Neural progenitor cell (in vitro differentiated cells): Measurements from ENCODE around the gene IQSEC1.

Source experiments
- EZH2 ChIP-seq: fragments of 200-600 bp; sonication (generic); IDR thresholded peaks from 2 replicates; pipeline ENCODE4 v1.6.1; 2017; ENCODE audit warnings: antibody characterized with exemption, mild to moderate bottlenecking, moderate library complexity
- EZH2phosphoT487 ChIP-seq: fragments of 200-600 bp; sonication (generic); IDR thresholded peaks from 2 replicates; pipeline ENCODE4 v1.6.1; 2017; ENCODE audit warnings: antibody characterized with exemption
- TF ChIP-seq, protein P1 (sequence below): fragments of 200-600 bp; sonication (generic); IDR thresholded peaks from 2 replicates; pipeline ENCODE4 v1.5.1; 2017; ENCODE audit warnings: antibody characterized with exemption, mild to moderate bottlenecking

DNA sequence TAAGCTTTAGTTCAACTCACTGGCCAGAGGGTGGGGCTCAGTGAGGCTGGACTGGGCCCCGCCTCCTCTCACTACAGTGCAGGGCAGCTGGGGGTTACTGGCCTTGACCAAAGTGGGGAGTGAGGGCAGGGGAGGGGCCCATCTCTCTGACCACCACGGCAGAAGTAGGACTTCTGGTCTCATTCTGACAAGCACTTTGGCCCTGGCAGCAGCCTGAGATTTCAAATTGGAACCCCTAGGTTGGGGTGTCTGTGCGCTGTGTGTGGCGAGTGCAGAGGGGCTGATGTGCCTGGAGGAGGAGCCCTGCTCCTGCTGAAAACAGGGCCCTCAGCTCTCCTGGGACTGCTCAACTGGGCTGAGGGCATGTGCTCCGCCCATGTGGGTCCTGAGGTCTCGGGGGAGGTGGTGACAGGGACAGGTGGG is 171.6 kb downstream of the IQSEC1 start:
- TF ChIP-seq, protein P1, sequence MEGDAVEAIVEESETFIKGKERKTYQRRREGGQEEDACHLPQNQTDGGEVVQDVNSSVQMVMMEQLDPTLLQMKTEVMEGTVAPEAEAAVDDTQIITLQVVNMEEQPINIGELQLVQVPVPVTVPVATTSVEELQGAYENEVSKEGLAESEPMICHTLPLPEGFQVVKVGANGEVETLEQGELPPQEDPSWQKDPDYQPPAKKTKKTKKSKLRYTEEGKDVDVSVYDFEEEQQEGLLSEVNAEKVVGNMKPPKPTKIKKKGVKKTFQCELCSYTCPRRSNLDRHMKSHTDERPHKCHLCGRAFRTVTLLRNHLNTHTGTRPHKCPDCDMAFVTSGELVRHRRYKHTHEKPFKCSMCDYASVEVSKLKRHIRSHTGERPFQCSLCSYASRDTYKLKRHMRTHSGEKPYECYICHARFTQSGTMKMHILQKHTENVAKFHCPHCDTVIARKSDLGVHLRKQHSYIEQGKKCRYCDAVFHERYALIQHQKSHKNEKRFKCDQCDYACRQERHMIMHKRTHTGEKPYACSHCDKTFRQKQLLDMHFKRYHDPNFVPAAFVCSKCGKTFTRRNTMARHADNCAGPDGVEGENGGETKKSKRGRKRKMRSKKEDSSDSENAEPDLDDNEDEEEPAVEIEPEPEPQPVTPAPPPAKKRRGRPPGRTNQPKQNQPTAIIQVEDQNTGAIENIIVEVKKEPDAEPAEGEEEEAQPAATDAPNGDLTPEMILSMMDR: peak; percentile 24
- TF ChIP-seq EZH2 (no peak), EZH2phosphoT487 (no peak)
